Activated B cell treated with CpG ODN at 0.5 μM for 24 hours (primary cell): Measurements from ENCODE around the gene NR3C1. TPM values are rescaled to one million over a fixed set of nuclear protein-coding genes. Genes with fewer than 3 reads are reported as not detected.

ENCODE experiments used
- ATAC-seq: fragments of 200-7000 bp; cut with Tn5 transposase; one replicate; pipeline ENCODE4 v1.10.0; 2021; ENCODE audit warnings: low read depth, mild to moderate bottlenecking, moderate library complexity
- CTCF ChIA-PET: fragments of 350-600 bp; sonication (Branson Sonifier 250); formaldehyde crosslinking; loops from one replicate; lab custom pipeline; 2021; ENCODE audit warnings: antibody characterized with exemption; lab: Charles Lee
- POLR2A ChIA-PET: fragments of 350-600 bp; sonication (Branson Sonifier 250); formaldehyde crosslinking; loops from one replicate; lab custom pipeline; 2021; ENCODE audit warnings: antibody characterized with exemption; lab: Charles Lee
- DNase-seq: peaks from one replicate; pipeline ENCODE4 v3.0.0; 2022
- H3K27ac Mint-ChIP-seq: one replicate; pipeline ENCODE4 v1.8.0; 2020; ENCODE audit warnings: mixed read lengths
- H3K27me3 Mint-ChIP-seq: one replicate; pipeline ENCODE4 v1.8.0; 2021; ENCODE audit warnings: mixed read lengths
- H3K36me3 Mint-ChIP-seq: one replicate; pipeline ENCODE4 v1.8.0; 2021; ENCODE audit warnings: low read depth, mixed read lengths
- H3K4me1 Mint-ChIP-seq: one replicate; pipeline ENCODE4 v1.8.0; 2021; ENCODE audit warnings: mixed read lengths
- H3K4me3 Mint-ChIP-seq: one replicate; pipeline ENCODE4 v1.8.0; 2020; ENCODE audit warnings: mild to moderate bottlenecking, mixed read lengths
- H3K9me3 Mint-ChIP-seq: one replicate; pipeline ENCODE4 v1.8.0; 2020; ENCODE audit warnings: mixed read lengths
- CTCF ChIP-seq: fragments of 200-600 bp; IDR thresholded peaks from one replicate; pipeline ENCODE4 v1.8.0; 2022; ENCODE audit warnings: antibody characterized with exemption, mild to moderate bottlenecking
- intact Hi-C: fragments of 100-400 bp; cut with micrococcal nuclease; formaldehyde crosslinking; loops from one replicate; pipeline ENCODE4 v1.15.1; 2024
- total RNA-seq: library from RNA; stranded (reverse); gene quantifications from 2 replicates; pipeline ENCODE4 v1.2.3, GENCODE V29; 2022

NR3C1 gene
- total RNA-seq, 1 donor from 2014 or later: 110 TPM

- Mint-ChIP-seq H3K36me3 (peaks cover 64% of the 10 kb centered on the region), H3K4me1 (peaks cover 46% of the 10 kb centered on the region), H3K9me3 (no peaks in the 10 kb centered on the region), H3K27me3 (no peaks in the 10 kb centered on the region), H3K4me3 (peak overlapping the region; percentile 32), H3K27ac (peak overlapping the region; percentile 76)
- POLR2A ChIA-PET: no interaction called here
- DNase-seq (no peak), ATAC-seq (no peak)
- no peak for TF ChIP-seq CTCF
- CTCF ChIA-PET: no interaction called here
- intact Hi-C loops: loop anchor here (10.0 kb wide), 1 partner anchor 360 kb away; no protein-coding TSS in a partner anchor
These were observed 119.0 kb downstream of the NR3C1 start for GRCh38 chr5:143284521-143284920.

GRCh38 chr5:143284002-143284401 is 119.5 kb downstream of the NR3C1 start:
- H3K27ac Mint-ChIP-seq: no peak overlapping the region
- H3K9me3 Mint-ChIP-seq: no peaks in the 10 kb centered on the region
- H3K4me3 Mint-ChIP-seq: no peak overlapping the region
- peaks cover 46% of the 10 kb centered on the region for H3K4me1 Mint-ChIP-seq
- intact Hi-C loops: loop anchor here (10.0 kb wide), 1 partner anchor 359 kb away; no protein-coding TSS in a partner anchor
- H3K36me3 Mint-ChIP-seq: peaks cover 65% of the 10 kb centered on the region
- DNase-seq: no peak
- H3K27me3 Mint-ChIP-seq: no peaks in the 10 kb centered on the region
- TF ChIP-seq CTCF: no peak
- no peak for ATAC-seq
- POLR2A ChIA-PET: no interaction called here
- CTCF ChIA-PET: no interaction called here

GRCh38 chr5:143281226-143281625 is 122.3 kb downstream of the NR3C1 start:
- H3K4me3 Mint-ChIP-seq: no peak overlapping the region

GRCh38 chr5:143279698-143280097 is 123.8 kb downstream of the NR3C1 start:
- no peak for TF ChIP-seq CTCF
- H3K9me3 Mint-ChIP-seq: no peaks in the 10 kb centered on the region
- CTCF ChIA-PET: no interaction called here
- H3K4me1 Mint-ChIP-seq: peaks cover 24% of the 10 kb centered on the region
- ATAC-seq: no peak
- peaks cover 70% of the 10 kb centered on the region for H3K36me3 Mint-ChIP-seq
- no peak overlapping the region for H3K4me3 Mint-ChIP-seq
- no peak for DNase-seq
- no peak overlapping the region for H3K27ac Mint-ChIP-seq
- intact Hi-C loops: loop anchor here (10.0 kb wide), 1 partner anchor 355 kb away; no protein-coding TSS in a partner anchor
- POLR2A ChIA-PET: no interaction called here
- H3K27me3 Mint-ChIP-seq: no peaks in the 10 kb centered on the region

More at GRCh38 chr5:143281226-143281625, 122.3 kb downstream of the NR3C1 start:
- H3K36me3 Mint-ChIP-seq: peaks cover 65% of the 10 kb centered on the region
- ATAC-seq: no peak
- H3K4me1 Mint-ChIP-seq: peaks cover 38% of the 10 kb centered on the region
- H3K9me3 Mint-ChIP-seq: no peaks in the 10 kb centered on the region
- H3K27ac Mint-ChIP-seq: no peak overlapping the region
- ChIA-PET CTCF (no interaction called here), POLR2A (interaction anchor here (0.6 to 1.1 kb wide), 3 partner anchors 123 to 153 kb away, joined by 3 to 10 read pairs (median 3); partner anchors contain the start of gene NR3C1)
- TF ChIP-seq CTCF: no peak
- H3K27me3 Mint-ChIP-seq: no peaks in the 10 kb centered on the region
- intact Hi-C loops: loop anchor here (10.0 kb wide), 1 partner anchor 356 kb away; no protein-coding TSS in a partner anchor
- no peak for DNase-seq

GRCh38 chr5:143277536-143277935 is 126.0 kb downstream of the NR3C1 start:
- intact Hi-C loops: no loop called here
- no peak overlapping the region for H3K4me3 Mint-ChIP-seq
- no peak for DNase-seq
- no peak overlapping the region for H3K27ac Mint-ChIP-seq
- ChIA-PET CTCF (no interaction called here), POLR2A (no interaction called here)
- peaks cover 11% of the 10 kb centered on the region for H3K4me1 Mint-ChIP-seq
- no peaks in the 10 kb centered on the region for H3K27me3 Mint-ChIP-seq
- peaks cover 54% of the 10 kb centered on the region for H3K36me3 Mint-ChIP-seq
- TF ChIP-seq CTCF: no peak
- no peak for ATAC-seq
- H3K9me3 Mint-ChIP-seq: no peaks in the 10 kb centered on the region
